Activated CD8-positive, alpha-beta memory T cell treated with anti-CD3 and anti-CD28 coated beads, Interleukin-2, amount 50 U/mL, for 1 hour (primary cell): ENCODE measurements around the gene KLHL40.

Source experiments
- DNase-seq: peaks from one replicate; pipeline ENCODE4 v3.0.0-alpha.2; 2020; ENCODE audit errors: extremely low read depth

KLHL40 gene

GRCh38 chr3:42670051-42670576, 15.2 kb upstream of the KLHL40 start:
- no peak for DNase-seq

DNA sequence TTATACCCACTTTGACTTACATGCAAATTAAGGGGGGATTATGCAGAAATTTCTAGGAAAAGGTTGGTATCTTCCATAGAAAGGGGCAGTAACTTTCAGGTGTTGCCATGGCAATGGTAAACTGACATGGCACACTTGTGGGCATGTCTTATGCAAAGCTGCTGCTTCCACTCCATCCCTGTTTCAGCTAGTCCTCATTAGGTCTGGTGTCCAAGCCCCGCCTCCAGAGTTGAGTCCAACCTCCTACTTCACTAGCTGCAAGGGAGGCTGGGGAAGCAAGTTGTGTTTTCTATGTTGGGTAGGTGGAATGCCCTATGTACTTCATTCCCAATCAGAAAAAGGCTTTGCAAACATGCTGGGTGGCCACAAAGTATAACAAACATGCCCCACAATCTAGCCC, 14.7 kb upstream of the KLHL40 start:
- DNase-seq, result no peak

DNA sequence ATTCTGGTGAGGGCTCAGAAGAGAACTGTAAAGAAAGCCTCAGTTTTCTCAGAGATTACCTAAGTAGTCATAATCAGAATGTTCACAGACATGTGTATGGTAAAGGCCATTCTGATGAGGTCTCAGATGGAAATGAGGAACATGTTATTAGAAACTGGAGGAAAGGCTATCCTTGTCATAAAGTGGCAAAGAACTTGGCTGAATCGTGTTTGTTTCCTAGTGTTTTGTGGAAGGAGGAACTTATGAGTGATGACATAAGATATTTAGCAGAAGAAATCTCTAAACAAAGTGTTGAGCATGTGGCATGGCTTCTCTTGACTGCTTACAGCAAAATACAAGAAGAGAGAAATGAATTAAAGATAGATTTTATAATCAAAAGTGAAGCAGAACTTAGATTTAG, 12.8 kb upstream of the KLHL40 start:
- no peak for DNase-seq

GRCh38 chr3:42673082-42673481, 12.3 kb upstream of the KLHL40 start:
- no peak for DNase-seq

GRCh38 chr3:42674146-42674545, 11.2 kb upstream of the KLHL40 start:
- no peak for DNase-seq

GRCh38 chr3:42675909-42676308, 9.4 kb upstream of the KLHL40 start:
- DNase-seq, result no peak

DNA sequence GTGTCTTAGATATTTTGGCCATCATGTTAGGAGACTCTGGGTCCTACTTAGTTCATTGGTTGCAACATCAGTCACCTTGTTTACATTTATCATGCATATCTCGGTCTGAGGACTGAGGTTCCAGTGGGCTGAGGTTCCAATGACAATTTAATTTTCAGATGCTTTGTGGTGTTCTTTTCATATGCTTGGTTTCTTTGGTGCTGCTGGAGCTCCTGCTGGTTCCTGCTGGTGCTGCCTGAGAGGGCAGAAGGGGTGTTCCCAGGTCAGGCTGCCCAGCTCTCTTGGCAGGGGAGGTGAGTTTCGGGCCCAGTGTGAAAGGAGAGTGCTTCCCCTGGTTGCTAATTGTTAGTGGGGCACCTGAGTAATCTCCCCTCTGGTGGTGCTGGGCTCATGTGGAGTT, 6.9 kb upstream of the KLHL40 start:
- no peak for DNase-seq

DNA sequence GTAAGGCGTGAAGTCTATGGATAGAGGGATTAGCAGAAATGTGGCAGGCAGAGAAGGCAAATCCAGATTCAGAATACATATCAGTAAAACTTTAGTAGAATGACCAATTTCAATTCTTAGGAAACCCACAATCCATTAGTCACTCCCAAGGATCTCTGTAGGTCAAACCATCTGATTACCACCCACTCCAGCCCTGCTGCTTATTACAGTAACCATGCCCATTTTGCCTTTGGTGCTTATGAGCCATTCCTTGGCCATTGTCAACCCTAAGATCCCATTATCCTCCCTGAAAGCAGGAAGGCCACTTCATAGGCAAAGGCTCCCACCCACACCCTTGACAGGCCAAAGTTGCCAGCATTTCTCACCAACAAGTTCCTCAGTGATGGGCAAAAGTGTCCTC, 5.1 kb upstream of the KLHL40 start:
- no peak for DNase-seq

DNA sequence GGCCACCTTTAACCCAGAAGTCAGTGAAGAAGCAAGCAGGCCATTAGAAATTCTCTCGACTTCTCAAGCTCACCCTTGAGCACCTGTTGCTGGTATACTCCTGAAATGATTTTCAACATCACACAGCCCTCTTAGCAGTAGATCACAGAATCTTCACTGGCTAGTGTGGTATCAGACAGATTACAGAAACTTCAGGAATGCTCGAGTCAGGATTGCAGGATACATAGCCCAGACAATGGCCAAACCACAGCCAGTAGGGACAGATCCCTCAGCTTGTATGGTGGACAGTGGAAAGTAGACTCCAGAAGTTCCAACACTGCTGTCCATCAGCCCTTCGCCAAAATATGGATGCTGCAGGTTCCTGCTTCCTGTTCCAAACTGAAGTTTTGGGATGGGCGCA, 4.5 kb upstream of the KLHL40 start:
- DNase-seq, result no peak

DNA sequence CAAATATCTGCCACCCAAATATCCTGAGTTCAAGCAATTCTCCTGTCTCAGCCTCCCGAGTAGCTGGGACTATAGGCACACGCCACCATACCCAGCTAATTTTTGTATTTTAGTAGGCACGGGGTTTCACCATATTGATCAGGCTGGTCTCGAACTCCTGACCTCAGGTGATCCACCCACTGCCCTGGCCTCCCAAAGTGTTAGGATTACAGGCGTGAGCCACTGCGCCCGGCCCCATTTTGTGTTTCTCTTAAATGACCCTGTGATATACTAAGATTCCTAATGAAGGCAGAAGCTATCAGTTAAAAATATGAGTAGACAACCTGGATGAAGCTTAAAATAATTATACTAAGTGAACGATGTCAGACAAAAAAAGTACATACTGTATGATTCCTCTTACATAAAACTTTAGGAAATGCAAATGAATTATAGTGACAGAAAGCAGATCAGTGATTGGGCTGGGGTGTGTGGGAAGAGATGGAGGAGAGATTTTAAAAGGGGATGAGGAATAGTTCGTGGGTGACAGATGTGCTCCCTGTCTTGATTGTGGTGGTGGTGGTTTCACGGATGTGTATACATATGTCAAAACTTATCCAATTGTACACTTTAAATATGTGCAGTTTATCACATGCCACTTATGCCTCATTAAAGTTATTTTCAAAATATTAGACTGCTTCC, 3.8 kb upstream of the KLHL40 start:
- DNase-seq, result no peak

- no peak for DNase-seq
Observed at GRCh38 chr3:42682301-42683070, 2.9 kb upstream of the KLHL40 start.

GRCh38 chr3:42683875-42684598, 1.3 kb upstream of the KLHL40 start:
- no peak for DNase-seq

- DNase-seq, result no peak
Observed at GRCh38 chr3:42684632-42685362, 540 bp upstream of the KLHL40 start.

DNA sequence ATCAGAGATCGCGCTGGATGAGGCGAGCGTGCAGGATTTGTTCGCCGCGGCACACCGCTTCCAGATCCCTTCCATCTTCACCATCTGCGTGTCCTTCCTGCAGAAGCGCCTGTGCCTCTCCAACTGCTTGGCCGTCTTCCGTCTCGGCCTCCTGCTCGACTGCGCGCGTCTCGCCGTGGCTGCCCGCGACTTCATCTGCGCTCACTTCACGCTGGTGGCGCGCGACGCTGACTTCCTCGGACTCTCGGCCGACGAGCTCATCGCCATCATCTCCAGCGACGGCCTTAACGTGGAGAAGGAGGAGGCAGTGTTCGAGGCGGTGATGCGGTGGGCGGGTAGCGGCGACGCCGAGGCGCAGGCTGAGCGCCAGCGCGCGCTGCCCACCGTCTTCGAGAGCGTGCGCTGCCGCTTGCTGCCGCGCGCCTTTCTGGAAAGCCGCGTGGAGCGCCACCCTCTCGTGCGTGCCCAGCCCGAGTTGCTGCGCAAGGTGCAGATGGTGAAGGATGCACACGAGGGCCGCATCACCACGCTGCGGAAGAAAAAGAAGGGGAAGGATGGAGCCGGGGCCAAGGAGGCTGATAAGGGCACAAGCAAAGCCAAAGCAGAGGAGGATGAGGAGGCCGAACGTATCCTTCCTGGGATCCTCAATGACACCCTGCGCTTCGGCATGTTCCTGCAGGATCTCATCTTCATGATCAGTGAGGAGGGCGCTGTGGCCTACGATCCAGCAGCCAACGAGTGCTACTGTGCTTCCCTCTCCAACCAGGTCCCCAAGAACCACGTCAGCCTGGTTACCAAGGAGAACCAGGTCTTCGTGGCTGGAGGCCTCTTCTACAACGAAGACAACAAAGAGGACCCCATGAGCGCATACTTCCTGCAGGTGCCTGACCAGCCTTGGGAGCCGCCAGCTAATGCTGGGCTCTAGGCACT, 819 bp downstream of the KLHL40 start:
- no peak for DNase-seq

DNA sequence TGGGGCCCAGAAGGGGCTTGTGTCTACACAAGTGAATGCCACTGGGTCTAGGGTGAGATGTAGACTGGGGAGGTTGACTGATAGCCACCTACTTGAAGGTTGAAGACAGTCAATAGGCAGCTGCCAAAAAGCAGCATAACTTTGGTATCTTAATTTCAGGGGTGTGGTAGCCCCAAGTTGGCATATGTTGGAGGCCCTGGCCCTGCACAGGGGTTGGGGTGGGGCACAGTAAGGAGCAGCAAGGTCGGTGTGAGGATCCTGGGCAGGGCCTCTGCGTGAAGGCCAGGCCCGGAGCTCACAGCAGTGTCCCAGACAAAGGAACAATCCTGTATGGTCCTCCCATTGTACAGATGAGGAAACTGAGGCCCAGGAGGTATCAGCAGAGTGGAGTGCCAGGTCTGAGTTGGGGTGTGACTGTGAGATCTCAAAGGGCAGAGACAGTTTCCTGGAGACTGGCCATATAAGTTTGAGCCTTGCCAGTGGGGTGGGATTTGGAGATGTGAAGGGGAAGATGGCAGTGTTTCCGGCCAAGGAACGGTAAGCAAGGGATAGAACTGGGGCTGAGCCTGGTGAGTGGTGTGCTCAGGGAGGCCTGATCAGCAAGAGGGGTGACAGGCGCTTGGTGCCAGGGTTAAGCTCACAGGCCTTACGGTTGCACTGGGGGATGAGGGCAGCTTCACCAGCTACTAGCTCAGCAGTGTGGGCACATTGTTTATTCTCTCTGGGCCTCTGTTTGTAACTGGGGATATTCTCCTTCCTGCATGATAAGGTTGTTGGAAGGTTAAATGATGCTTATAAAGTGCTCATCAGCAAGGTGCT, 1.7 kb downstream of the KLHL40 start:
- DNase-seq, result no peak

GRCh38 chr3:42688016-42688415, 2.7 kb downstream of the KLHL40 start:
- DNase-seq, result no peak

- no peak for DNase-seq
Observed at GRCh38 chr3:42688487-42689420, 3.4 kb downstream of the KLHL40 start.

- DNase-seq, result no peak
Observed at GRCh38 chr3:42689421-42690014, 4.2 kb downstream of the KLHL40 start.
